Endodermal cell (in vitro differentiated cells): ENCODE data around the gene CDH23. TPM values are rescaled to one million over a fixed set of nuclear protein-coding genes. Genes with fewer than 3 reads are reported as not detected.

Experiments
- DNase-seq: peaks from one replicate; pipeline ENCODE4 v3.0.0-alpha.2; 2017
- H3K27ac ChIP-seq: 2 replicates; pipeline ENCODE4 v1.5.1; 2013; ENCODE audit warnings: mild to moderate bottlenecking, low read depth, low read length, moderate library complexity
- H3K27me3 ChIP-seq: 2 replicates; pipeline ENCODE4 v1.6.1; 2013; ENCODE audit warnings: mild to moderate bottlenecking, low read length, moderate library complexity; ENCODE audit not compliant: insufficient read depth, control insufficient read depth, poor library complexity, severe bottlenecking
- H3K36me3 ChIP-seq: 2 replicates; pipeline ENCODE4 v1.7.0; 2013; ENCODE audit warnings: mild to moderate bottlenecking, low read length, moderate library complexity; ENCODE audit not compliant: control insufficient read depth, insufficient read depth
- H3K4me1 ChIP-seq: one replicate; pipeline ENCODE4 v1.7.0; 2013; ENCODE audit warnings: low read length; ENCODE audit not compliant: control insufficient read depth, insufficient read depth
- H3K4me3 ChIP-seq: 2 replicates; pipeline ENCODE4 v1.5.1; 2013; ENCODE audit warnings: mild to moderate bottlenecking, low read length, moderate library complexity
- H3K9ac ChIP-seq: 2 replicates; pipeline ENCODE4 v1.6.1; 2013; ENCODE audit warnings: mild to moderate bottlenecking, low read length, moderate library complexity; ENCODE audit not compliant: poor library complexity, severe bottlenecking; ENCODE audit errors: extremely low read depth
- H3K9me3 ChIP-seq: 2 replicates; pipeline ENCODE4 v1.6.1; 2013; ENCODE audit warnings: mild to moderate bottlenecking, low read length, moderate library complexity; ENCODE audit not compliant: control insufficient read depth
- H3K27ac Mint-ChIP-seq: 2 replicates; pipeline ENCODE4 v1.8.0; 2020; ENCODE audit warnings: mixed read lengths
- H3K27me3 Mint-ChIP-seq: 2 replicates; pipeline ENCODE4 v1.8.0; 2021; ENCODE audit warnings: mild to moderate bottlenecking, mixed read lengths; ENCODE audit not compliant: insufficient read depth
- H3K36me3 Mint-ChIP-seq: 2 replicates; pipeline ENCODE4 v1.8.0; 2020; ENCODE audit warnings: low read depth, mixed read lengths
- H3K4me1 Mint-ChIP-seq: 2 replicates; pipeline ENCODE4 v1.8.0; 2020; ENCODE audit warnings: mixed read lengths
- H3K4me3 Mint-ChIP-seq: 2 replicates; pipeline ENCODE4 v1.8.0; 2020; ENCODE audit warnings: mild to moderate bottlenecking, moderate library complexity, mixed read lengths
- H3K9me3 Mint-ChIP-seq: 2 replicates; pipeline ENCODE4 v1.8.0; 2020; ENCODE audit warnings: mild to moderate bottlenecking, mixed read lengths
- WGBS, 2 experiments: methylation state at CpG; one replicate each; pipeline versions ENCODE4 v1.1.5 to v1.1.7; 2013; ENCODE audit warnings: missing lambda C conversion rate in 2 of 2, mixed read lengths in 1 of 2; ENCODE audit not compliant: insufficient coverage in 1 of 2, insufficient read length in 1 of 2; 5-methylcytosine and 5-hydroxymethylcytosine counted together
- long read RNA-seq, 4 experiments: library from polyadenylated mRNA in 2 of 4; library from RNA in 1 of 4; library from capped mRNA in 1 of 4; stranded (forward) in 3 of 4; unstranded in 1 of 4; transcript quantifications; one replicate each; pipeline ENCODE4 v2.0.0, GENCODE V29; 2020 to 2021; ENCODE audit warnings: inconsistent platforms in 1 of 4
- polyA plus RNA-seq, 2 experiments: library from polyadenylated mRNA; stranded (reverse); fragments of 50-300 nt; gene quantifications; one replicate each; pipeline ENCODE4 v1.2.3, GENCODE V29; 2013
- total RNA-seq, 2 donors: library from RNA; stranded (reverse); fragmentation: NEBNext Ultra II Directional in 1 of 2; extraction: Animal tissue kit (Norgen Biotek cat#: 25700) in 1 of 2; gene quantifications; 2 replicates in 1 of 2; 3 replicates in 1 of 2; pipeline ENCODE4 v1.2.1, GENCODE V29; 2021
- TF ChIP-seq, protein P1 (sequence below): fragments of 200-600 bp; sonication (generic); conservative IDR thresholded peaks from 2 replicates; pipeline ENCODE4 v1.5.0; 2021; ENCODE audit warnings: antibody characterized with exemption, mild to moderate bottlenecking

Gene CDH23
- 1 to 10 TPM; 2.1 to 4.2 TPM for total RNA-seq
- 9.2 TPM for polyA plus RNA-seq (2013, experiment 1 of 2)
- 10.8 TPM for polyA plus RNA-seq (2013, experiment 2 of 2)
- long read RNA-seq, experiment 1 = 0 reads
- long read RNA-seq, experiment 2, partial matches to known transcripts = 1 of 5 reads
- long read RNA-seq, experiment 2, other reads (novel, unspliced or antisense) = 4 of 5 reads
- long read RNA-seq, experiment 3, partial matches to known transcripts = 0 of 1 reads
- long read RNA-seq, experiment 3, other reads (novel, unspliced or antisense) = 1 of 1 reads
- long read RNA-seq, experiment 4 = 0 reads

DNA sequence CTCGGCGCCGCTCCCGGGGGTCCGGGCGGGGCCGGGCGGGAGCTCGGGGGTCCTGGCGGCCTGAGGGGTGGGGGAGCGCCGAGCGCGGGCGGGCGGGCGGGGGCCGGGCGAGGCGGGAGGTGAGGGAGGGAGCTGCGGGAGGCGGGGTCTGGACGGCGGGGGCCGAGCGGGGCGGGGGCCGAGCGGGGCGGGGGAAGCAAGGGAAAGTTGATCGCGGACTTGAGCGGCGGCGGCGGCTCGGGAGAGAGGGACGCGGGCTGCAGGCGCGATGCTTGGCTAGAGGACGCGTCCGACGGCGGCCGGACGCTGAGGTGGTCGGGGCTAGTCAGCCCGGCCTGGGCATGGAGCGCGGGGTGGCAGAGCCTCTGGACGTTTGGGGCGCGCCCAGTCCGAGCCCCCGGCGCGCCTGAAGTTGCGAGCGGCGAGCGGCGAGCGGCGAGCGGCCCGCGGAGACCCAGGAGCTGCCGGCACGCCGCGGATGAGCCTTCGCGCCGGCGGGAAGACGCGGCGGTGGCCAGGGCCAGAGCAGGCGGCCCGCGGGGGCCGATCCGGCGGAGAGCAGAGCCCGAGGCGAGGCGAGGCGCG is at the start of gene CDH23:
CDH23 (plus strand) TSS at position 210 of the 585 bp plus-strand sequence. CDS start 42,912 bp downstream, outside the sequence.
- Histone ChIP-seq H3K27me3 (peaks cover 63% of the 10 kb centered on the region), H3K9ac (no peak within 1 kb of the TSS), H3K36me3 (no peaks in the 10 kb centered on the region), H3K27ac (no peak within 1 kb of the TSS), H3K4me3 (peak within 1 kb of the TSS; percentile 75), H3K4me1 (peaks cover 7% of the 10 kb centered on the region), H3K9me3 (no peaks in the 10 kb centered on the region)
- H3K27ac Mint-ChIP-seq = no peak within 1 kb of the TSS
- H3K9me3 Mint-ChIP-seq = no peaks in the 10 kb centered on the region
- peaks cover 5% of the 10 kb centered on the region for H3K4me1 Mint-ChIP-seq
- TF ChIP-seq, protein P1, sequence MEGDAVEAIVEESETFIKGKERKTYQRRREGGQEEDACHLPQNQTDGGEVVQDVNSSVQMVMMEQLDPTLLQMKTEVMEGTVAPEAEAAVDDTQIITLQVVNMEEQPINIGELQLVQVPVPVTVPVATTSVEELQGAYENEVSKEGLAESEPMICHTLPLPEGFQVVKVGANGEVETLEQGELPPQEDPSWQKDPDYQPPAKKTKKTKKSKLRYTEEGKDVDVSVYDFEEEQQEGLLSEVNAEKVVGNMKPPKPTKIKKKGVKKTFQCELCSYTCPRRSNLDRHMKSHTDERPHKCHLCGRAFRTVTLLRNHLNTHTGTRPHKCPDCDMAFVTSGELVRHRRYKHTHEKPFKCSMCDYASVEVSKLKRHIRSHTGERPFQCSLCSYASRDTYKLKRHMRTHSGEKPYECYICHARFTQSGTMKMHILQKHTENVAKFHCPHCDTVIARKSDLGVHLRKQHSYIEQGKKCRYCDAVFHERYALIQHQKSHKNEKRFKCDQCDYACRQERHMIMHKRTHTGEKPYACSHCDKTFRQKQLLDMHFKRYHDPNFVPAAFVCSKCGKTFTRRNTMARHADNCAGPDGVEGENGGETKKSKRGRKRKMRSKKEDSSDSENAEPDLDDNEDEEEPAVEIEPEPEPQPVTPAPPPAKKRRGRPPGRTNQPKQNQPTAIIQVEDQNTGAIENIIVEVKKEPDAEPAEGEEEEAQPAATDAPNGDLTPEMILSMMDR = no peak
- H3K36me3 Mint-ChIP-seq = no peaks in the 10 kb centered on the region
- 0% methylated on average over 66 of the region's 91 CpGs; no CpG with 5 or more reads in 1 of the 2 experiments for WGBS, 2 experiments
- H3K4me3 Mint-ChIP-seq = peak within 1 kb of the TSS; percentile 49
- peak; percentile 87 for DNase-seq
- H3K27me3 Mint-ChIP-seq = peaks cover 81% of the 10 kb centered on the region

DNA sequence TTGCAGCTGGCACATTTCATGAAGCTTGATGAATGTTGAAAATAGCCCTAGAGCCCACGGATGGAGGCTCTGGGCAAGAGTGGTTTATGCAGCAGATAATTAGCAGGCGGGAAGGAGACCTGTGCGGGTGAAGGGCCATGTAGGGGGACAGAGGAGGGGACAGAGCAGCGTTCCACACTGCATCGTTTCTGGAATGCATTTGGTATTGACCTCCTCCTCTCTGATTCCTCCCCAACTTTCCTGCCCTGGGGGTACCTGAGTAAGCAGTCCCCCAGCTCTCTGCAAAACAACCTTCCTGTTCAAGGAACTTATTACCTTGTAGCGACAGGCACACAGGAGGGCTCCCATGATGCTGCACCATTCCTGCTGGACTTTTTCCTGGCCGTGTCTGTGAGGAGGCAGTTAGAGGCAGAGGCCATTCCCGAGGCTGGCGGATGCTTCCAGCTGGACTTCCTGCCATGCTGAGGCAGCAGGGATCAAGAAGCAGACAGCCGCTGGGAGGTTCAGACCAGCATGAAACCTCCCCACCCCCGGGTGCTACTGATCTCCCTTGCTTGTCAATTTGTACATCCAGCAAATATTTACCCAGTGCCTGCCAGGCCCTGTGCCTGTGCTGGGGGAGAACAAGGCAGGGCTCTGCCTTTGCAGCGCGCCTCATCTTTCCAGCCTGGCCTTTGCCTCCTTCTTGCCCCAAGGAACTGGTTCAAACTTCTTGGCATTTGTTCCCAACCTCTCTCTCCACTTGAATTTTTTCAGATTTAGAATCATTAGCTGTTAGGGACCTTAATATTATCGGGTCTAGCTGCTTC is 48.9 kb upstream of the CDH23 start:
- no peak for DNase-seq
- Mint-ChIP-seq H3K4me3 (no peak overlapping the region), H3K36me3 (peaks cover 23% of the 10 kb centered on the region), H3K27me3 (no peaks in the 10 kb centered on the region), H3K9me3 (no peaks in the 10 kb centered on the region), H3K27ac (peak overlapping the region; percentile 18), H3K4me1 (peaks cover 17% of the 10 kb centered on the region)
- 88 to 94% methylated on average over 9 to 14 of the region's 14 CpGs for WGBS, 2 experiments
- TF ChIP-seq, protein P1 = no peak
- Histone ChIP-seq H3K9me3 (no peaks in the 10 kb centered on the region), H3K36me3 (no peaks in the 10 kb centered on the region), H3K4me3 (no peak overlapping the region), H3K4me1 (no peaks in the 10 kb centered on the region), H3K27me3 (no peaks in the 10 kb centered on the region), H3K27ac (no peak overlapping the region), H3K9ac (no peak overlapping the region)

DNA sequence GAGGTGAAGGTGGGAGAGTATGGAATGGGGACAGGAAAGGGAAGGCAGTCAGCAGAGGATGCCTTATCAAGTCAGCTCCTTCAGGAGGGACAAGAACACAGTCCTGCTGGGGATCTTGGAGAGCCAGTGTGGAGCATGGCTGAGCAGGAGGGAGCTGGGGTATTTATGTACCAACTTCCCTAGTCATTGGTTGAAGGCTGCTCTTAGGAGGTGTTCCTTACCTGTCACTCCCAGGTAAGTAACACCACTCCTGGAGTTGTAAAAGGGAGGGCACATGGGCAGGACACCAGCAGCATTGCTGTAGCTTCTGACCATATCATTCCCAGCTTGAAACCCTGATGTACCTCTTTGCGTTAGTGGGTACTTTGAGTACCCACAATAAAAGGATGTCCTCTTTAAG is 47.9 kb upstream of the CDH23 start:
- H3K27me3 Mint-ChIP-seq = no peaks in the 10 kb centered on the region
- TF ChIP-seq, protein P1 = no peak
- peaks cover under 1% of the 10 kb centered on the region for H3K36me3 ChIP-seq
- H3K4me3 Mint-ChIP-seq = no peak overlapping the region
- H3K27me3 ChIP-seq = no peaks in the 10 kb centered on the region
- H3K4me1 ChIP-seq = no peaks in the 10 kb centered on the region
- H3K27ac ChIP-seq = no peak overlapping the region
- H3K4me1 Mint-ChIP-seq = peaks cover 16% of the 10 kb centered on the region
- H3K36me3 Mint-ChIP-seq = peaks cover 33% of the 10 kb centered on the region
- H3K9me3 ChIP-seq = no peaks in the 10 kb centered on the region
- H3K9me3 Mint-ChIP-seq = no peaks in the 10 kb centered on the region
- H3K27ac Mint-ChIP-seq = no peak overlapping the region
- WGBS, 2 experiments = 80 to 89% methylated on average over 1 of the region's 1 CpG
- DNase-seq = no peak
- no peak overlapping the region for H3K4me3 ChIP-seq
- H3K9ac ChIP-seq = no peak overlapping the region
